Body of pancreas (tissue), 4 donors: ENCODE measurements around the gene PAPOLG.

Experiments used
- CTCF ChIP-seq, 7 experiments: fragments of 450-650 bp in 4 of 7; fragments of 200-600 bp in 3 of 7; sonication (generic) in 3 of 7; IDR thresholded peaks; one replicate each; pipeline ENCODE4 v1.5.1; 2016 to 2019; ENCODE audit warnings: antibody characterized with exemption in 7 of 7
- POLR2A ChIP-seq, 3 donors: fragments of 450-650 bp; IDR thresholded peaks; one replicate each; pipeline ENCODE4 v1.6.1; 2016; ENCODE audit warnings: antibody characterized with exemption in 3 of 3, mild to moderate bottlenecking in 2 of 3

DNA sequence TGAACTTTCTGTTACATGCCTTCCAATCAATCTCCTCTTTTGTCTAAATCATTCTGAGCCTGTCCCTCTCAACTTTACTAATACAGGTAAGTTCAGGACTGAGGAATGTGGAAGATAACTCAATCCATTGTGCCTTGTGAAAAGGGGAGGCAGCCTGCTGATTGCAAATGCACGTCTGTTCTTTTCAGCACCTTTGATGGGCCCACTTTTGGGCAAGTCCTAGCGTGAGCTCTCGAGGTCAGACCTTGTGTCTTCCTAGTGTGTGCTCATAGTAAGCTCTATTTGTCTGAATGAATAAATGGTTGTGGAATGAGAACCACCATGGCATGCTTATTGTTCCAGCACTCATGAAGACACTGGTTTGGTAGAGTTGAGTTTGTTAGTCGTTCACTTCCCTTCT lies 74.9 kb downstream of the PAPOLG start:
- TF ChIP-seq CTCF (IDR thresholded peaks at IDR 0.05) (no peak), POLR2A (IDR thresholded peaks at IDR 0.05) (no peak)
